NCI-H1930 (cell line): ENCODE measurements around the gene LRRC73.
"Not testable (repeated sequence)": the region's sequence is repeated elsewhere in the genome, so short reads cannot be mapped to it uniquely, and the experiment has no call there.

Experiments
- DNase-seq, 2 experiments: peaks; one replicate each; lab custom pipeline; 2025; lab: John Stamatoyannopoulos, UW

Gene LRRC73

DNA sequence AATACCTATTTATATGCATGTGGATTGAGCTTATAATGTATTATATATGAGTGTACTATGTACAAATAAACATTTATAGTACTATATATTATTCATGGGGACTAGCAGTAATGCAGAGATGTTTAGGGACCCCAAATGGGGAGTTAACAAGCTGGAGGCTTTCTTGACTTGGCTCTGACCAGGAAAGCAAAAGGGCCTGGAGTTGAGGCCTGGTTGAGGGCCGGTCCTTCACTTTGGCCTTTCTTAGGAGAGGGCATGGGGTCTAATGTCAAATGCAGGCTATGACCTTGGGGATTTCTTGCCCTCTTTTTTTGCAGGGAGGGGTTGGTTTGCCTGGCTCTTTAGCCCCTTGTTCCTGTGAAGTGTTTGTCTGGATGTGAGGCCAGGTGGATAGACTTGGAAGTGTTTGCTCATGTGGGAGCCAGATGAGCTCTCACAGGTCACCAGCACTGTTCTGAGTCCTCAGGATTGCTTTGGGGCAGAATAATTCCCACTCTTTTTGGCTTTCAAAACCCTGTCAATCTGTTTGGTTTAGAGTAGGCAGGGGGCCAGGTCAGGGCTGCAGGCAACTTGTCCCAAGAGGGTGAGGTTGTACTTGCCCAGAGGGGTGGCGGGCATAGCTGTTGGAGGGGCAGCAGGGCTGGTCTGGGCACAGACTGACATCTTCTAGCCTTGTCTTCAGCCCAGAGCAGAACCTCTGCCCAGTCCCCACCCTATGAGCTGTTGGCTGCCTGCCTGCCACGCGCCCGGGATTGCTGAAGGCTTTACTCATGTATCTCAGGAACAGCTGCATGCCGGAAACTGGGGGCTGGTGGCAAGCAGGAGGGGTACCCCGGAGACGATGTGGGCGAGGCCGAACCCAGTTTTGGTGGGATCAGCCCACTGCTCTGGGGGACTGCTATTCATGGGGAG lies 18.1 kb downstream of the LRRC73 start:
- DNase-seq: no peak

DNA sequence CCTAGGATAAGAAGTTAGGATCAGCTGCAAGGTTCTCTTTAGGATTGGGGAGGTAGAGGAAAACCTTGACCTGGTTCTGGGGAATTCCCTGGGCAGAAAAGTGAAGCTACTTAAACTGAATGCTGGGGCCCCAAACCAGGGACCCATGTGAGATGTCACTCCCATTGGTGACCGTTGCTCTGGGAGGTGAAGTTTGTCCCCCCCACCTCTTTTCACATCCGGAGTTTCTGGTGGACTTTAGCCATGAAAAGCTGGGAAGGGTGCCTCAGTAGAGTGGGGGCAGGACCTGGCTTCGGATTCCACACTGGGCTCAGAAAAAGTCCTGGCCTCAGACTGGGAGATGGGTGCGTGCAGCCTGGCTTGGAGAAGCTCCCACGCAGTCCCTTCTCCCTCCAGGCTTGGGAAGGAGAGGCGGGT lies 19.6 kb downstream of the LRRC73 start:
- DNase-seq: no peak

DNA sequence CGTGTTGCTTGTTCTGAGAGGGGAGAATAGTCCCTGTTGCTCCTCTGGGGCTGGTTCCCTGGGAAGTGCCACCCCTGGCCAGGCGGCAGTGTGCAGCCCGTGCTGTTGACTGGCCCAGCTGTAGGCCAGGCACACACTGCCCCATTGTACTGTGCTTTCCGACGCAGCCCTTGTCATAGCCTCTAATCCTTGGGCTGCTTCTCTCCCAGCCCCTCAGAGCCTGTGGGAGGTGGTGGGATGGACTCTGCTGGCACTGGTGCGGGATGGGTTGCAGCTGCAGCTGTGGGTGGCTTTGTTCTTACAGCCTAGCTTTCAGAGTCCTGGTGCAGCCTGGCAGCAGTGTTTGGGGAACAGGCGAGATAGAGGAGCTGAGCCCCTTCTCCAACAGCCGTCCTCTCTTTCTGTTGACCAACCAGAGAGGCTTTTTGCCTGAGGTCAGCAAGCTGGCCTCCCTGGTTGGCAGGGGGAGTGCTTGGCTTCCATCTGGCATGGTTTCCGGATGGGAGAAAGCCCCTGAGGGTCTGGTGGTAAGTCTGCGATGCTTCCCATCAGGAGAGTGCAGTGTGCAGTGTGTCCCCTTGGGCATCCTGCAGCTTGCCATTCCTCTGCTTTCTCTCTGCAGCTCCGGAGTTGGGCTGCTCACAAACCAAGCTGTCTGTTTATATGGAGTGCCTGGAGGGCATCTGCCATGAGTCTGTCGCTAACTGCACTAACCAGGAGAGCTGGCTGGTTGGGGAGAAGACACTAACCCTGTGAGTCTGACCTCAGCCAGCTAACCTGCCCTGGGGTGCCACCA lies 20.7 kb downstream of the LRRC73 start:
- no peak for DNase-seq

- no peak for DNase-seq
Measured at GRCh38 chr6:43488667-43489276, 21.4 kb downstream of the LRRC73 start.

DNA sequence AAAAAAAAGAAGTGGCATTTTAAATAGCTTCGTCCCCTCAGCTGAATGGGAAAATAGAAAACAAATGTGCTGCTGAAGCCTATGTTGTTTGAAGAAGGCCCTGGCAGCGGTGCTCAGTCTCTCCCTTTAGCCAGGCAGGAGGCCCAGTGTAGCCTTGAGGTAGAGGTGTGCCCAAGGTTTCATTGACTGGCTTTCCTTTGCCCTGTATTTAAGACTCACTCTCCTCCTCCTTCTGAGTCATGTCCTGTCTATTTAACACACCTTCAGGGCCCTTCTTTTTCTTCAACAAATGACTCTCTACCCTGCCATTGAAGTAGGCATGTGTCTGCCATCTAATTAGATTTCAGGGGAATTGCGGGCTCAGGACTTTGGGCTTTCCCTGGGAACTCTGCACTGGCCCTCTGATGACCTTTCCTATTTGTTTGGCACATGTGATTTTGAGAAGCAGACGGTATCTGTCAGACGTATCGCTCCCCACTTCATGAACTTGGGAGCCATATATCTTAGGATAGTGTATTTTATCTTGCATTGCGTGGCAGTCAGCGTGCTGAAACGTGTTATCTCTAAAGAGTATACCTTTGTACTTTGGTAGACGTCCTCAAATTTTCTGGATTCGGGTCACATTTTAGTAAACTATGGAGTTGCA lies 28.4 kb downstream of the LRRC73 start:
- no peak for DNase-seq

DNA sequence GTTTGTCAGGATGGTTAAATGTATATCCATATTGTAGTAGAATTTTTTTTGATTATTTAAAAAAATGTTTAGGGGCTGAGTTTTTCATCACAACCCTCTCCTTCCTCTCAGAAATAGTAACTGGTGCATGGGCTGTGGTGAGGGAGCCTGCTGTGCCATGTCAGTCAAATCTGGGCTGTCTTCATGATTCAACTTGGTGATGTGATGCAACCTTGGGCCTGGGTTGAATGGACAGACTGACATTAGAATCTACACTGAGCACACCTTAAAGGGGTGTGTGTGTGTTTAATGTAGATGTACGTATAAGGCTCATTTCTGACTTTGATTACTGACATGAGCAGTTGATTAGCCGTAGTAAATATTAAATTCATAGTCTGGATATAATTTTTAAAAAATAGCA lies 29.1 kb downstream of the LRRC73 start:
- no peak for DNase-seq

DNA sequence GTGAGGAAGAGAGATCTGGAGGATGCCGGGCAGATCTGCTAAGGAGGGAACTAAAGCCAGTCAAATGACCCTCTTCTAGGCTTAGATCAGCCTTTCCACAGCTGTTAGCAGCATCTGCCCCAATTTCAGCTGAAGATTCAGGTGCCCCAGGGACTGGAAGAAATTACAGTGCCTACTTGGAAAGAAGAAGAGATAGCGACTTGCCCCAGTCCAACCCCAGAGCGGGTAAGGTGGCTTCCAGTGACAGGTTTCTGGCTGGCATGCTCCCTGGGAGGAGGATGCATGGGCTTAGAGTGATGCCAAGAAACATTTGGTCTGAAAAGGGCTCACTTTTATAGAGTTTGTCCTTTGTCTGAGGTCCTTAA lies 32.2 kb downstream of the LRRC73 start:
- DNase-seq: no peak

GRCh38 chr6:43477235-43478007 lies 32.7 kb downstream of the LRRC73 start, which contains the start of gene TJAP1:
TSS of gene TJAP1 (plus strand) at chr6:43477570. CDS start at chr6:43499002, 21,432 bp downstream.
- peak; percentile 76 to 84 for DNase-seq

- DNase-seq: no peak
Measured at GRCh38 chr6:43476746-43477145, 33.4 kb downstream of the LRRC73 start.

DNA sequence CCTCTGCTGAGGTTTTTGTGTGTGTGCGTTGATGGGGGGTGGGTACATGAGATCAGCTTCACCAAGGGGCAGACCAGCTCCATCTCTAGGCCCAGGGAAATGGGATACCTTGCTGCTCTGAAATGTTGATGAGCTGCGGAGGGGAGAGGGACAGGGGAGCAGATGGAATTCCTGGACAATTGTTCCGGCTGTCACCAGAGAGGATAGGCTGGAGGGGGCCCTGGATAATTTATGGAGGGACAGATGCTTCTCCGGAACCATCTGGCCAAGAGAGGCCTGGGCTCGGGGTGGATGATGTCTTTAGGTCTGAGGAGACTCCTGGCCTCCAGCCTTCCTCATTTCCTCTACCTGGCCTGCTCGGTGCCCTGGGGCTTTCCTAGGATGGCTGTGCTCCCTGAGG lies 34.6 kb downstream of the LRRC73 start:
- DNase-seq: no peak

GRCh38 chr6:43472515-43472914 lies 37.6 kb downstream of the LRRC73 start:
- no peak for DNase-seq

- DNase-seq: no peak
Measured at GRCh38 chr6:43471399-43471798, 38.7 kb downstream of the LRRC73 start.

DNA sequence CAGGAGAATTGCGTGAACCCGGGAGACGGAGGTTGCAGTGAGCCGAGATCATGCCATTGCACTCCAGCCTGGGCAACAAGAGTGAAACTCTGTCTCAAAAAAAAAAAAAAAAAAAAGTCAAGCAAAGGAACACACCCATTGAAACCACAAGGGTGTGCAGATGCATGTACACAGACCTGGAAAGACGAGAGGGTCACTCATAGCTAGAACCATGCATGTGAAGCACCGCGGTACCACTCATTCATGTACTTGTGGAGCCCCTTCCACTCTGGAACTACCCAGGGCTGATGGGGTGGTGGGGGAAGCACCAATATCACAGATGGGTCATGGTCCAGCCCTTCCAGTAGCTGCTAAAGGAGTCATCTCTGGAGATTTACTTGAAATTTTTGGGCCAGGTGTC lies 40.2 kb downstream of the LRRC73 start:
- no peak for DNase-seq

DNA sequence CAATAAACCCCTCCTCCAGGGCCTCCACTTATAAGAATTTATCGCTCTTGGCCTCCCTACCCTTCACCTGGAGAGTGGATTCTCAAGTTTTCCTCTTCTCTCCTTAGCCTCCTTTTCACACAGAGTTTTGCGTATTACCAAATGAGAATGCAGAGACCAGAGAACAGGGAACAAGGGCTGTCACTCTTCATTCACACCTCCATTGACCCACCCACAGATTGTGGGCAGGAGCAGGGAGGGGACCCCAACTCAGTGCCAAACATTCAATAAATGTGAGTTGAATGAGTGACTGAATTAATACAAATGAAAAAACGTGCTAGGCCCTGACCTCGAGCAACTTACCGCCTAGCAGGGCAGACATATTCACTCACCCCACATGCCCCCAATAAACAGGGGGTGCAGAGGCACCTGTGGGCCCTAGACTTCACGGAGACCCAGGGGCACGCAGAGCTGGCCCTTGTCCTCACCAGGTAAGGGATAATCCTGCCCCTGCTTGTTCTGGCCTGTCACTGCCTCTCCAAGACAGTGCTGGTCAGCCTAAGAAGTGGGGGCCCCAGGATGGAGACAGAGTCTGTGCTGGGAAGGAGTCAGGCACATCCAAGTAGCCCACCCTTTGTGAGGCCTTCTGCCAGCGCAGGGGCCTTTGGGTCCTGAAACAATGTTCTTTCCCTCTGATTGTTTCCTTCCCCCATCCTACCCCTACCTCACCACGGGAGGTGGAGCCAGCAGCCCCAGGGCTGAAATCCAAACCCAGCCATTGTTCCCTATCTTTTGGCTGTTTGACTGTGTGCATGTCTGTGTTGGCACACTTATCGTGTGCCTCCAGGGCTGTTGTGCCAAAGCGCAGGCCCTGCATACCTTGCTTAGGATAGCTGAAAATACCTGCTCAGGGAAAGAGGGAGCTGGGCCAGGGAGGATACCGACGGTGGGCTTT lies 41.1 kb downstream of the LRRC73 start:
- DNase-seq: no peak

DNA sequence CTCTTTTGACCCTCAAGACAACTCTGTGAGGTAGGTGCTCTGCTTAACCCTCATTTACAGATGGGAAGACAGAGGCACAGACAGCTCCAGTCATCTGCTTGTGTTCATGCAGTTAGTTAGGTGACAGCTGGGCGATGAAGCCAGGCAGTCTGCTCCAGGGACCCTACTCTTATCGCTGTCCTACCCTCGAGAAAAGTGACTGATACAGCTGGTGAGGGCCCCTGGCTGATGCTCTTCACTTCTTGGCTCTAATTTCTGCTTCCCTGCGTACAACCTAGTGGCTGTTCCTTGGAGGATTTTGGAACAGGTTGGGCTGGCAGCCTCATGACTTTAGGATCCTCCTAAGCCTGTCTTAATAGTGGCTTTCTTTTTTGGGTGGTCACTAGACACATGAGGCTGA lies 41.9 kb downstream of the LRRC73 start:
- DNase-seq: no peak

DNA sequence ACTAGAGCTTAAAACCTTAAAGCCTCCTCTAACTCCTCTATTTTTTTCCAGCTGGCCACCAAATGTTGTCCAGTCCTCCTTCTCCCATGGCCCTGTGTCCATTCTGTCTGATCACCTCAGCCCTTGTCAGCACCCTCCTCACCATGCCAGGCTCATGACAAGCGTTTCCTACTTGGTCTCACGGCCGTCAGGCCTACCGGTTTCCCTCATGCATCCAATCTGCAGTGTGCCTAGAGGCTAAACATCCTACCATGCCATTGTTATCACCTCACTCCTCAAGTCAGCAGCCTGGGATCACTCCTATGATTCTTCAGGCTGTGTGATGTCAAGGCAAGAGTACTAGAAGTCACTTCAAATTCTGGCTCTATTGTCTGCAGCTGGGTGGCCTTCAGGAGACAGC lies 42.4 kb downstream of the LRRC73 start:
- no peak for DNase-seq

DNA sequence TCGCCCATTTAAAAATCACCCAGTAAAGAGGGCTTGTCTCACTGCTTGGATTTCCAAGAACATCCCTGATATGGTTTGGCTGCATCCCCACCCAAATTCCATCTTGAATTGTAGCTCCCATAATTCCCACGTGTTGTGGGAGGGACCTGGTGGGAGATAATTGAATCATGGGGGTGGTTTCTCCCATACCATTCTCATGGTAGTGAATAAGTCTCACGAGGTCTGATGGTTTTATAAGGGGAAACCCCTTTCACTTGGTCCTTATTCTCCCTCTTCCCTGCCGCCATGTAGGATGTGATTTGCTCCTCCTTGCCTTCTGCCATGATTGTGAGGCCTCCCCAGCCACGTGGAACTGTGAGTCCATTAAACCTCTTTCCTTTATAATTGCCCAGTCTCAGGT lies 42.9 kb downstream of the LRRC73 start:
- not testable (repeated sequence) for DNase-seq

GRCh38 chr6:43465948-43466347 lies 44.2 kb downstream of the LRRC73 start:
- DNase-seq: no peak

- no peak for DNase-seq
Measured at GRCh38 chr6:43464337-43464736, 45.8 kb downstream of the LRRC73 start.

DNA sequence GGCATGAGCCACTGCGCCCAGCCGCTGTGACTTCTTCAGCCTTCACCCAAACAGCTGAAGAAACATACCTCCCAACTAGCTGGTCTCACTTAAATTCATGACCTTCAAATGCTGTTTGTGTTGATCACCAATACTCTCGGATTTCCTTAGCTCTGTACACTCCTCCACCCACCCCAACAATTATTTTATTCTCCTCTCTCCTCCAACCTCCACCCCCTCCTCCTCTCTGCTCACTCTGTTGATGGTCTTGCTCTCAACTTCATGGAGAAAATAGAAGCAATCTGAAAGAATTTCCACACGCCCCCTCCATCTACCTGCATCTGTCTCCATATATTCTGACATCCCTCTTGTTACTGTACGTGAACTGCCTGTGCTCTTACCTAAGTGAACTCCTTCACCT lies 48.2 kb downstream of the LRRC73 start:
- DNase-seq: no peak
